Stimulated activated CD4-positive, alpha-beta T cell treated with anti-CD3 and anti-CD28 coated beads, Interleukin-1b, Interleukin-23, amount 100 ng/mL, for 24 hours (primary cell): ENCODE results near the gene ZDHHC11.
"Not testable (repeated sequence)": the region's sequence is repeated elsewhere in the genome, so short reads cannot be mapped to it uniquely, and the experiment has no call there.

Experiments used
- DNase-seq, 4 experiments: peaks; one replicate each; pipeline ENCODE4 v3.0.0-alpha.2; 2020; ENCODE audit warnings: low read depth in 4 of 4, low spot score in 1 of 4

The ZDHHC11 gene

GRCh38 chr5:880816-881550, 30.2 kb upstream of the ZDHHC11 start:
- no peak for DNase-seq

- DNase-seq = not testable (repeated sequence)
Measured at GRCh38 chr5:878677-879076, 27.9 kb upstream of the ZDHHC11 start.

- no peak for DNase-seq
Measured at GRCh38 chr5:878125-878524, 27.3 kb upstream of the ZDHHC11 start.

- DNase-seq = no peak
Measured at GRCh38 chr5:876398-877365, 25.9 kb upstream of the ZDHHC11 start.

GRCh38 chr5:875931-876330, 25.1 kb upstream of the ZDHHC11 start:
- DNase-seq = no peak

GRCh38 chr5:873328-873727, 22.5 kb upstream of the ZDHHC11 start:
- DNase-seq = no peak

- no peak for DNase-seq
Measured at GRCh38 chr5:872301-872700, 21.5 kb upstream of the ZDHHC11 start.

- DNase-seq = no peak
Measured at GRCh38 chr5:871596-872298, 21.0 kb upstream of the ZDHHC11 start.

- DNase-seq = no peak
Measured at GRCh38 chr5:870956-871355, 20.2 kb upstream of the ZDHHC11 start.

GRCh38 chr5:868428-869135, 17.8 kb upstream of the ZDHHC11 start:
- DNase-seq = no peak

GRCh38 chr5:867300-867870, 16.6 kb upstream of the ZDHHC11 start:
- DNase-seq = no peak

- DNase-seq = no peak
Measured at GRCh38 chr5:865771-866170, 15.0 kb upstream of the ZDHHC11 start.

- no peak for DNase-seq
Measured at GRCh38 chr5:865168-865521, 14.4 kb upstream of the ZDHHC11 start.

GRCh38 chr5:864492-865167, 13.8 kb upstream of the ZDHHC11 start:
- no peak for DNase-seq

GRCh38 chr5:863244-863805, 12.5 kb upstream of the ZDHHC11 start:
- DNase-seq = no peak

GRCh38 chr5:862367-863243, 11.8 kb upstream of the ZDHHC11 start:
- no peak for DNase-seq

GRCh38 chr5:861442-862366, 10.9 kb upstream of the ZDHHC11 start:
- DNase-seq = no peak
